ENCODE results near the gene ARHGAP29.

GRCh38 chr1:94269921-94270320, 32.5 kb upstream of the ARHGAP29 start:
- TF ChIP-seq POLR2AphosphoS5 (IDR thresholded peaks at IDR 0.05; ENCODE audit: insufficient read depth in 1 of 2, low read depth in 1 of 2) = no peak
- TF ChIP-seq CTCF (IDR thresholded peaks at IDR 0.05) = no peak
- TF ChIP-seq POLR2A (IDR thresholded peaks at IDR 0.05) = no peak

Data from vagina (tissue), 2 donors.